Fibroblast of lung (primary cell): ENCODE results near the gene RAB23. TPM values are rescaled to one million over a fixed set of nuclear protein-coding genes. Genes with fewer than 3 reads are reported as not detected.

Experiments
- DNase-seq, 2 donors: peaks; one replicate each; pipeline versions ENCODE4 v3.0.0 to v3.0.0-alpha.2; 2010; ENCODE audit warnings: low read depth in 2 of 2
- H2AFZ ChIP-seq: 2 replicates; pipeline ENCODE4 v1.5.1; 2012; ENCODE audit warnings: low read length, control low read depth, inconsistent platforms
- H3K27ac ChIP-seq: 2 replicates; pipeline ENCODE4 v1.5.1; 2011; ENCODE audit warnings: low read length, control low read depth; ENCODE audit not compliant: insufficient read depth
- H3K27me3 ChIP-seq: 2 replicates; pipeline ENCODE4 v1.5.1; 2011; ENCODE audit warnings: mild to moderate bottlenecking, low read length; ENCODE audit not compliant: control insufficient read depth, insufficient read depth
- H3K36me3 ChIP-seq: 2 replicates; pipeline ENCODE4 v1.5.1; 2011; ENCODE audit warnings: low read length; ENCODE audit not compliant: control insufficient read depth, insufficient read depth
- H3K4me1 ChIP-seq: 2 replicates; pipeline ENCODE4 v1.5.1; 2011; ENCODE audit warnings: low read length; ENCODE audit not compliant: control insufficient read depth, insufficient read depth; ENCODE audit errors: extremely low read depth
- H3K4me2 ChIP-seq: 2 replicates; pipeline ENCODE4 v1.5.1; 2011; ENCODE audit warnings: low read length, control low read depth; ENCODE audit not compliant: insufficient read depth; ENCODE audit errors: extremely low read depth
- H3K4me3 ChIP-seq, 4 experiments: fragments of 200-600 bp in 1 of 4; sonication (generic) in 1 of 4; replicated peaks in 1 of 4; 2 replicates each; pipeline ENCODE4 v1.5.1; 2011 to 2016; ENCODE audit warnings: low read length in 4 of 4, low read depth in 3 of 4, mild to moderate bottlenecking in 3 of 4, control low read depth in 2 of 4, inconsistent platforms in 1 of 4, mixed read lengths in 1 of 4; ENCODE audit not compliant: insufficient read depth in 1 of 4; ENCODE audit errors: control extremely low read depth in 1 of 4
- H3K79me2 ChIP-seq: 2 replicates; pipeline ENCODE4 v1.5.1; 2012; ENCODE audit warnings: mild to moderate bottlenecking, low read length, inconsistent platforms; ENCODE audit not compliant: control insufficient read depth, insufficient read depth
- H3K9ac ChIP-seq: 2 replicates; pipeline ENCODE4 v1.5.1; 2011; ENCODE audit warnings: mild to moderate bottlenecking, low read length, control low read depth; ENCODE audit not compliant: insufficient read depth
- H3K9me3 ChIP-seq: 2 replicates; pipeline ENCODE4 v1.5.1; 2012; ENCODE audit warnings: low read depth, low read length; ENCODE audit not compliant: control insufficient read depth, insufficient read depth
- H4K20me1 ChIP-seq: 2 replicates; pipeline ENCODE4 v1.5.1; 2011; ENCODE audit warnings: low read length; ENCODE audit not compliant: control insufficient read depth, insufficient read depth; ENCODE audit errors: extremely low read depth
- CTCF ChIP-seq, 2 donors: IDR thresholded peaks in 1 of 2; conservative IDR thresholded peaks in 1 of 2; 1 replicate in 1 of 2; 2 replicates in 1 of 2; pipeline ENCODE4 v1.5.1; 2011 to 2012; ENCODE audit warnings: low read length in 2 of 2, control low read depth in 1 of 2, inconsistent platforms in 1 of 2, low read depth in 1 of 2, mild to moderate bottlenecking in 1 of 2
- EZH2 ChIP-seq: IDR thresholded peaks from 2 replicates; pipeline ENCODE4 v1.5.1; 2012; ENCODE audit warnings: low read length, control low read depth, mild to moderate bottlenecking; ENCODE audit errors: missing control alignments
- polyA plus RNA-seq, 2 donors: library from polyadenylated mRNA; depleted of rRNA in 1 of 2; stranded (reverse) in 1 of 2; unstranded in 1 of 2; fragments of >200 nt; gene quantifications; 2 replicates each; pipeline ENCODE4 v1.2.1, GENCODE V29; 2011 to 2012; ENCODE audit warnings: missing spikeins in 1 of 2
- total RNA-seq: library from RNA; depleted of rRNA; stranded (reverse); fragments of >200 nt; gene quantifications from 2 replicates; pipeline ENCODE4 v1.2.1, GENCODE V29; 2014

RAB23 gene
- total and polyA plus RNA-seq, 2 donors (not counting 1 experiment from before 2014, with no cell fraction given): 61.2 to 68.0 TPM

- Histone ChIP-seq H4K20me1 (no peaks in the 10 kb centered on the region), H2AFZ (no peak overlapping the region), H3K4me3 (no peak overlapping the region), H3K79me2 (no peaks in the 10 kb centered on the region), H3K27ac (no peak overlapping the region), H3K4me1 (no peaks in the 10 kb centered on the region), H3K4me2 (no peak overlapping the region), H3K9ac (no peak overlapping the region), H3K36me3 (peaks cover 6% of the 10 kb centered on the region), H3K27me3 (no peaks in the 10 kb centered on the region), H3K9me3 (no peaks in the 10 kb centered on the region)
- peak; percentile 28 to 81 for DNase-seq
- TF ChIP-seq CTCF (conservative IDR thresholded peaks at IDR 0.05 in 1 of 2, IDR thresholded peaks at IDR 0.05 in 1 of 2; ENCODE audit: low read depth in 1 of 2, low read length in 2 of 2) (peak; percentile 43 to 54), EZH2 (no peak)
These were observed 32.0 kb downstream of the RAB23 start for GRCh38 chr6:57190140-57190539.

GRCh38 chr6:57183336-57183735 lies 38.8 kb downstream of the RAB23 start:
- H3K27me3 ChIP-seq: no peaks in the 10 kb centered on the region
- no peak overlapping the region for H3K9ac ChIP-seq
- no peak overlapping the region for H3K4me2 ChIP-seq
- peak in 1 of 2 donors; percentile 16 for DNase-seq
- H3K36me3 ChIP-seq: peaks cover 3% of the 10 kb centered on the region
- no peaks in the 10 kb centered on the region for H3K9me3 ChIP-seq
- H3K4me3 ChIP-seq: no peak overlapping the region
- H3K4me1 ChIP-seq: peaks cover 3% of the 10 kb centered on the region
- no peak overlapping the region for H3K27ac ChIP-seq
- no peak overlapping the region for H2AFZ ChIP-seq
- no peaks in the 10 kb centered on the region for H4K20me1 ChIP-seq
- H3K79me2 ChIP-seq: peaks cover 27% of the 10 kb centered on the region
- no peak for TF ChIP-seq CTCF (conservative IDR thresholded peaks at IDR 0.05 in 1 of 2, IDR thresholded peaks at IDR 0.05 in 1 of 2; ENCODE audit: low read depth in 1 of 2, low read length in 2 of 2)
- TF ChIP-seq EZH2: no peak

DNA sequence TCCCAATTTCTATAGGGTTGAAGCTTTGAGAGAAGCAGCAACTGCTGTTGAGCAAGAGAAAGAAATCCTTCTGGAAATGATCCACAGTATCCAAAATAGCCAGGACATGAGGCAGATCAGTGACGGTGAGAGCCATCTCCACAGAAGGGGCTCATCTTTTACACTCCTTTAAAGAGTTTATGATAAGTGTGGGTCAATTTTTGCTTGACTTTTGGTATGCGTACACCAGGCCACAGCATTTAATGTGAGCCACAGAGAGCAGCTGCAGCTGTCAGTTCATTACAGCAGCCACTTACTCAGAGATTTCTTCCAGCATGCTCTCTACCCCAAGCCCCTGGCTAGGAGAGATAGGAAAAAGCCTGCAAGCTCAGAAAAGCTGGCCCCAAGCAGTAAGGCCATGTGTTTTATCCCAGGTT lies 40.1 kb downstream of the RAB23 start:
- H3K9ac ChIP-seq: no peak overlapping the region
- no peak overlapping the region for H3K4me3 ChIP-seq
- peaks cover 39% of the 10 kb centered on the region for H3K79me2 ChIP-seq

More for the DNA sequence above, 40.1 kb downstream of the RAB23 start:
- Histone ChIP-seq H3K27ac (peak overlapping the region; percentile 29), H3K4me2 (no peak overlapping the region), H3K9me3 (no peaks in the 10 kb centered on the region), H2AFZ (no peak overlapping the region), H3K4me1 (peaks cover 5% of the 10 kb centered on the region), H3K27me3 (no peaks in the 10 kb centered on the region), H4K20me1 (no peaks in the 10 kb centered on the region), H3K36me3 (peaks cover 3% of the 10 kb centered on the region)
- DNase-seq: peak; percentile 30 to 88
- TF ChIP-seq EZH2: no peak
- no peak for TF ChIP-seq CTCF (conservative IDR thresholded peaks at IDR 0.05 in 1 of 2, IDR thresholded peaks at IDR 0.05 in 1 of 2; ENCODE audit: low read depth in 1 of 2, low read length in 2 of 2)
